ENCODE measurements around the gene DPM3. TPM values are rescaled to one million over a fixed set of nuclear protein-coding genes. Genes with fewer than 3 reads are reported as not detected.
"Not testable (repeated sequence)": the region's sequence is repeated elsewhere in the genome, so short reads cannot be mapped to it uniquely, and the experiment has no call there.

Gene DPM3
- total RNA-seq: 41.0 and 45.0 TPM in 2 replicates

DNA sequence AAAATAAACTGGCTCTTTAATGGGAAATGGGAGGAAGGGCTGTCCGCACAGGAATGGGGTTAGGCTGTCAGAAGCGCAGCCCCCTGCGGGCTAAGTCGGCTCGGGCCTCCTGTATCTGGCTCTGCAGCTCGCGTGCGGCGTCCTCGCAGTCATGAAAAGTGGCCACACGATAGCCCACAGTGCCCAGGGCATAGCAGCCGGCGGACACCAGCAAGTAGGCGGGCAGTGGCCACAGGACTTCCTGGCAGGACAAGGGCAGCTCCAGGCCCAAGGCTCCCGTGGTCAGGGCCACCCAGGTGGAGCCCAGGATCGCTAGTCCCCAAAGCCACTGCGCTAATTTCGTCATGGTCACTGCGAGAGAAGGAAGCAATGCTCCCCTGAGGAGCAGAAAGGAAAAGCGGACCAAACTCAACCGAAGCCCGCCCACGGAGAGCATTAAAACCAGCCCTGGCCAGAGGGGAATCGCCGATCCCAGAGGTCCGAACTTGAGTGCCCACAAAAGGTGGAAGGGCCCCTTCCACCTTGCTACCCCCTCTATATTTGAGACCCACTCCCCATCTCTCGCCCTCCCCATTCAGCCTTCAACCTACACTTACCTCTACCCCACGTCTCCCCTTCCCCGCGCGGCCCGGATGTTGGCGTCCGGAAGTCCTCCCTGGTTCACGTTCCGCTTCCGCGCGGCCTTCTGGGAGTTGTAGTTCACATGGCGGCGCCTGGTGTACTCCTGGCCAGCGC is at the start of gene DPM3:
DPM3 (minus strand) TSS at position 637 of the 735 bp plus-strand sequence; CDS start at position 346, 291 bp downstream.
- DNase-seq (ENCODE audit: extremely low read depth, low read depth, low spot score): no peak

- not testable (repeated sequence) for DNase-seq (ENCODE audit: extremely low read depth, low read depth, low spot score)
Measured at GRCh38 chr1:155189926-155190325, 49.6 kb upstream of the DPM3 start.

DNA sequence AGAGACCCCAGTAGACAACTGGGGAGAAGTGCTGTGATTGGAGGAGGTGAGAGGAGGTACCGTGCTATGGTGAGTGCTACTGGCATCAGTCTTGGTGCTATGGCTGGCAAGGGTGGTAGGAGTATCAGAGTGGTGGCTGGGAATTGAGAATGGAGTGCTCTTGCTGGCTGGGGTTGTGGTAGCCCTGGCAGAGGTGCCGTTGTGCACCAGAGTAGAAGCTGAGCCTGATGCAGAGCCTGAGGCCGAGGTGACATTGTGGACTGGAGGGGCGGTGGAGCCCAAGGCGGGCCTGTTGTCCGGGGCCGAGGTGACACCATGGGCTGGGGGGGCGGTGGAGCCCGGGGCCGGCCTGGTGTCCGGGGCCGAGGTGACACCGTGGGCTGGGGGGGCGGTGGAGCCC is 47.9 kb upstream of the DPM3 start:
- no peak for DNase-seq (ENCODE audit: extremely low read depth, low read depth, low spot score)

GRCh38 chr1:155187456-155187891 is 47.1 kb upstream of the DPM3 start:
- DNase-seq (ENCODE audit: extremely low read depth, low read depth, low spot score): no peak

DNA sequence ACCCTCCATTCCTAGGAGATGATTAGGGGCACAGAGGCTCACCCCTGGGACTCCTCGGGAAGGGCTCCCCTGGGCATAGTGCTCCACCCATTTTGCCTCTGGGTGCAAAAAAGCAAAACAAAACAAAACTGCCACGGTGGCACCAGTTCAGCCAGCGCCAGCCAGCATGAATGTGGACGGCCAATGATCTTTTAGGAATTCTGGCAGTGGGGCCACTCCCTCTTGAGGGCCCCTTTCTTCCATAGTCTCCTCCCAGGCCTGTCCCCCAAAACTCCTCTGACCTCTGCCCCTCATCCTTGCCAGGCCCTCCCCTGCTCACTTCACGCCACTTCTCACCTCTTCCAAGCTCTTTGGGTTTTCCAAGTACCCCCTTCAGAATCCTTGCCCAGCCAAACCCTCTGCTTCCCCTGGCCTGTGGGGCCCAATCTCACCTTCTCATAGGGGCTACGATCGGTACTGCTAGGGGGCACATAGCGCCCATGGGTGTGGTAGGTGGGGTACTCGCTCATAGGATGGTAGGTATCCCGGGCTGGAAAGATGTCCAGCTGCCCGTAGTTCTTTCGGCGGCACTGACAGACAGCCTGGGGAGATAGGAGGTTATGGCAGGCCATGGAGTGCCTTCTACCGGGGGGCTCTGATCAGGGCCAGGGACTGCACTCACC is 46.6 kb upstream of the DPM3 start:
- no peak for DNase-seq (ENCODE audit: extremely low read depth, low read depth, low spot score)

- no peak for DNase-seq (ENCODE audit: extremely low read depth, low read depth, low spot score)
Measured at GRCh38 chr1:155186067-155186793, 45.9 kb upstream of the DPM3 start.

DNA sequence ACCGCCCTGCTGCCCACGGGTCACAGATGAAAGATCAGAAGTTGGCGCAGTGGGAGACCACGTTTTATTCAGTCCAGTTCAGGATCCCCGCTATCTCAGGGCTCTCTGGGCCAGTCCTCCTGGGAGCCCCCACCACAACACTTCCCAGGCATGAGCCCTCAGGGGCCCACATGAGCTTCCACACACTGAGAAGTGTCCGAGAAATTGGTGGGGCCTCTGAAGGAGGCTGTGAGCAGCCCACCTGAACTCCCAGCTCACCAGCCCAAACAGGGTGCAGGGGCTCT is 45.4 kb upstream of the DPM3 start:
- no peak for DNase-seq (ENCODE audit: extremely low read depth, low read depth, low spot score)

DNA sequence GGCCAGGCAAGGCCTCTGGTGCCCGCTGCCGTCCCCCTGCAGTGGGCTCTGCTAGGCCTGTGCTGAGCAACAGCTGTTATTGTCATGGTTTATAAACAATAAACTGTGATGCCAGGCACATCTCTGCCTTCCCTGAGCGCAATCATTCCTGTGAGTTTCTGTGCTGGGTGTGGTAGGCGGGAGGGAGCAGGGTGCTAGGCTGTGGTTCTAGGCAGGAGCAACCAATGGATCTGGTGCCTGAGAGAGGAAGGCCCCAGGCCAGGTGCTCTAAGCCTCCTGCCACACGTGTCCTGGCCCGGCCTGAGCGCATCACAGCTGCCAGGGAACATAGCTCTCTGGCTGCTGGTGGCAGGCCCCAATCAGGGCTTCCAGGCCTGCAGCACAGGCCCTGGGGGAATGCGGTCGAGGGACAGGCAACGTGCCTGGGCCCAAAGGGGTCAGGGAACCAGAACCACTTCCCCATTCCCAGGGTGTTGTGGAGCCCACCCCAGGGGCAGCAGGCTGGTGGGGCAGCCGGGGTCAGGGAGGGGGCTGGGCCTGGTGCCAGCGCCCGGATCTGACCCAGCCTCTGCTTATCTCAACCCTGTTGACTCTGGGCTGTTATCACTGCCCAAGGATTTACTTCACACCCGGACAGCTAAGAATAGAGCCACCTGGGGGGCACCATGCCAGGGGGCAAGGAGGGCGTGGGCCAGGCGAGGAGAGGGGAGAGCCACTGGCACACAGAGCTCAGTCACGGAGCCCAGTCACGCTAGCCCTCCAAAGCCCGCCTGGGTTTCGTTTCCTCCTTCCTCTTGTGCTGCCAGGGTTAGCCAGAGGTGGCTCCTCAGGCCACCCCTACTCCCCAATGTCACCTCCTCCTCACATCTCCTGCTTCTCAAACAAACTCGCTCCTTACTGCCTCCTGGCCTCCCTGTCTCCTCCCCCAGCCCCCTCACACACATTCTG is 44.8 kb upstream of the DPM3 start:
- DNase-seq (ENCODE audit: extremely low read depth, low read depth, low spot score): no peak

GRCh38 chr1:155184351-155184811 is 44.0 kb upstream of the DPM3 start:
- no peak for DNase-seq (ENCODE audit: extremely low read depth, low read depth, low spot score)

- DNase-seq (ENCODE audit: extremely low read depth, low read depth, low spot score): no peak
Measured at GRCh38 chr1:155183775-155184221, 43.5 kb upstream of the DPM3 start.

DNA sequence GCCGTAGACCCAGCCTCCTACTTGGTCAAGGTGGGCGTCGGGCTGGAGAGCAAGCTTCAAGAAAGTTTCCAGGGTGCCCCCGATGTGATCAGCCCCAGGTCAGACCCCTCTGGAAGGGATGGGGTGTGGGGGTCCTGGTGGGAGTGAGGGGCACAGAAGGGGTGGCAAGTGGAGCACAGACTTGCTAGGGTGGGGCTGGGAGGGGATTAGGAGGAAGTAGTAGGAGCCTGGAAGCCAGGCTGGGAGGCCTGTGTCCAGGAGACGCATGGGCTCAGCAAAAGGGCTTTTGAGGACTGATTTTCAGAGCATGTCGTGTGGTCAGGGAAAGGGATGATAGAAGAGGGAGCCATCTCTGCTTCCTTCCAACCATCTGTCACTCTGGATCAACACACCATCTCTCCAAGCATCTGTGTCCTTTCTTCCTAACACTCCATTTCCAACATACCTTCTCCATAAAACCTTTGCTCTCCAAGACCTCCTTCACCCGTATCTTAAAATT is 41.8 kb upstream of the DPM3 start:
- DNase-seq (ENCODE audit: extremely low read depth, low read depth, low spot score): no peak

DNA sequence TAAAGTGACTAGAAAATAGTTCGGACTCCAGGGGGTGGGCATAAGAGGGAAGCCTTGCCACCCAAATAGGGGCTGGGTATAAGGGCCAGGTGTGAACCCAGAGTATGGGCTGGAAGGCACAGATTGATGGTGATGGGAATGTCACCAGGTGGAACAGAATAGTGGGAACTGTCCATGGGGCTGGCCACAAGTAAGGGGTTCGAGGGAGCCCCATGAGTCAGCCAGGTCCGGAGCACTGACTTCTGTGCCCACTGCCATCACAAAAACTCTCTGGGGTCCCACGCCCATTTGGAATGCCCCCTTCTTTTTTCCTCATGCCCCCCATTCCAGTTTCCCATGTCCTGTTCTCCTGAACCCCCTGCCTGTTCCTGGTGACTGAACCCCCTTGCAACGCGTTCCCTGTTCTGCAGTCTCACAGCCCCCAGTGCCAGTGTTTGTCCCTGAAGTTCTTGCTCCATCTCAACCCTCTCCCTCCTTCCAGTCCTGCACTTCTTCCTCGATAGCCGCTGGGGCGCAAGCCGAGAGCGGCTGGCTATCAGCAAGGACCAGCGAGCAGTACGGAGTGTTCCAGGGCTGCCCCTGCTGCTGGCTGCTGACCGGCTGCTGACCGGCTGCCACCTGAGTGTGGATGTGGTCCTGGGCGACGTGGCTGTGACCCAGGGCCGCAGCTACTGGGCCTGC is 41.2 kb upstream of the DPM3 start:
- DNase-seq (ENCODE audit: extremely low read depth, low read depth, low spot score): no peak

DNA sequence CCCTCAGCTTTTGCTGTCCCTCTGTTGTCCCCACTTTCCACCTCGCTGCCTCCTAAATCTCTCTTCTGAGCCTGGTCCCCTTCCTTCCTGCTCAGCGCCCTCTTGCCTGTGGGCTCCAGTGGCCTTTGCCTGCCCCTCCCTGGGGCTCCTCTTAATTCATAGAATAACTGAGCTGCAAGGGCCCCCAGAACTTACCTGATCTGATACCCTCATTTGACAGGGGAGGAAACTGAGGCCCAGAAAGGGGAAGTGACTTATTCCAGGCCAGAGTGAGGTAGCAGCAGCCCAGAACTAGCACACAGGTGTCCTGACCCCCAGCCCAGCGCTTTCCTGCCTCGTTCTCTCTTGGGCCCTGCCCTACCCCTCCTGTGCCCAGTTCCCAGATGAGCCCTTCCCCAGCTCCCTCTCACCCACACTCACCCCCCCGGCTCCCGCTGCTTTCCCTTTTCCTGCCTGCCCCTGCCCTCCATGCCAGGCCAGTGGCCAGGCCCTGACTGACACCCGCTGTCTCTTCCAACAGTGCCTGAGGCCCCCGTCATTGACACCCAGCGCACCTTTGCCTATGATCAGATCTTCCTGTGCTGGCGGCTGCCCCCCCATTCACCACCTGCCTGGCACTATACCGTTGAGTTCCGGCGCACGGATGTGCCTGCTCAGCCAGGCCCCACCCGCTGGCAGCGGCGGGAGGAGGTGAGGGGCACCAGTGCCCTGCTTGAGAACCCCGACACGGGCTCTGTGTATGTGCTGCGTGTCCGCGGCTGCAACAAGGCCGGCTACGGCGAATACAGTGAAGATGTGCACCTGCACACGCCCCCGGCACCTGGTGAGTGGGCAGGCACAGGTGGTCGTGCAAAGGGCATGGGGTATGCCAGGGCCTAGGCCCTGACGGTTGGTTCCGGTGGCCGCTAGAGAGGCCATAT is 39.0 kb upstream of the DPM3 start:
- no peak for DNase-seq (ENCODE audit: extremely low read depth, low read depth, low spot score)

DNA sequence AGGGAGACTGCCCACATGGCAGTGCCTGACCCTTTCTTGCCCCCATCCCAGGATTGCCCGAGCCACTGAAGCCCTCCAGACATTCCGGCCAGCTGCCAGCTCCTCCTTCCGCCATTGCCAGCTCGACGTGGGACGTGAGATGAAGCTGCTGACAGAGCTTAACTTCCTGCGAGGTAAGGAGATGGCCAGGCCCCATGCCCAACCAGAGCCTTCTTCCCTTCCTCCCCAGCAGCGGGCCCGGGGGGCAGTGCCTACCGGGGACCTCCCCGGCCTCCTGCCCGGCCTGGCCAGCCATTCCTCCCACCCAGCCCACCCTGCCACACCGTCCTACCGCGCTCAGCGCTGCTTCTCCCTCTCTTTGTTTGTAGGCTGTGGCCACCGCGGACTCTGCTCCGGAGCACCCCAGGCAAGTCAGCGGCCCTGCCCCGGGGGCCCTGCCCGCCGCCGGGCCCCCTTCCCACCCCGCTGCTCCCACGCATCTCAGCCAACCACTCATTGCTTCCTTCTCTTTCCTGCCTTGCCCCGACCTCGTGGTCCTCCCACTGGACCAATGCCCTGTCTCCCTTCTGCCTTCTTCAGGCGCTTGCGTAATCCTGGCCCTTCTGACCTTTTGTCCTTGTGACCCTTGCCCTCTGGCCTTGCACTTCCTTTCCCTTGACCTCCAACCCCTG is 38.2 kb upstream of the DPM3 start:
- DNase-seq (ENCODE audit: extremely low read depth, low read depth, low spot score): no peak

- DNase-seq (ENCODE audit: extremely low read depth, low read depth, low spot score): no peak
Measured at GRCh38 chr1:155177918-155178281, 37.6 kb upstream of the DPM3 start.

GRCh38 chr1:155177192-155177917 is 37.0 kb upstream of the DPM3 start:
- DNase-seq (ENCODE audit: extremely low read depth, low read depth, low spot score): no peak

GRCh38 chr1:155176544-155177071 is 36.3 kb upstream of the DPM3 start:
- peak; percentile 20 for DNase-seq (ENCODE audit: extremely low read depth, low read depth, low spot score)

All from glomerular endothelial cell (primary cell).